ENCODE measurements around the gene TSPAN14.
A peak's percentile ranks its signal among the peaks of the same experiment; 100 is the strongest.
"Not testable (repeated sequence)": the region's sequence is repeated elsewhere in the genome, so short reads cannot be mapped to it uniquely, and the experiment has no call there.

The TSPAN14 gene

DNA sequence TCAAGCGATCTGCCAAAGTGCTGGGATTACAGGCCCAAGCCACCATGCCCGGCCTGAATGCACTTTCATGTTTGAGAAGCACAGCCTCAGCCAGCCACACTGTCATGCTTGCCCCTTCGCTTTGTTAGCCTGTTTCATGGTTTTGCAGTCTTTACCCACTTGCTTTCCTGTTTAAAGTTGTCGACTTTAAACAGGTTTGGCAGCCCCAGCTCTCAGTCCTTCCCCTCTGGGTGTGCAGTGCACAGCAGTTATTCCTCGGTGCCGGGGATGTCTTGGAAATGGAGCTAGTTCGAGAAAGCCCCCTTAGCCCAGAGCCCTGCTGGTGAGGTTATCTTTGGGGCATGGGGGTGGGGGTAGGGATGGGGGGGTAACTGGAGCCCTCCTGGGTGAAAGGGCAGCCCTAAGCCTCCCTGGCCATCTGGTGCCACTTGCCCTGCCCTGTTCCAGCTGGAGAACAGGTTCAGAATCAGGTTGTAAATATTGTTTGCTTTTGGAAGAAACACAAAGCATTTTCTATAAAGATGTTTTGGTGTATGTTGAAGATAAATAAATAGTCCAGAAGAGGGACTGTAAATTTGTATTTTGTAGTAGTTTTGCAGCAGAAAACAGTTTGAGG is 14.8 kb downstream of the TSPAN14 start:
- DNase-seq (ENCODE audit: low read depth): no peak

DNA sequence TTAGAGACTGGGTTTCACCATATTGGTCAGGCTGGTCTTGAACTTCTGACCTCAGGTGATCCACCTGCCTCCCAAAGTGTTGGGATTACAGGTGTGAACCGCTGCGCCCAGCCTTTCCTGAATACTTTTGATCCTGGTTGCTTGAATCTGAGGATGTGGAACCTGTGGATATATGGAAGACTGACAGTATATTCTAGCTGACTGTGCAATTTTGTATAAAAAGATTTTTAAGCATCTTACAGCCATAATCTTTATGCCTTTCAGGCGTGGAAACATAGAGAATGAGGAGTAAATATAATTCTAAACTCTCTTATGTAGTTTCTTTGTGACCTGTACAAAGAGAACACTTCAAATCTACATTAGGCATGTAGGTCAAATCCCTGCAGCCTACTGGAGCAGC is 16.2 kb downstream of the TSPAN14 start:
- DNase-seq (ENCODE audit: low read depth): no peak

DNA sequence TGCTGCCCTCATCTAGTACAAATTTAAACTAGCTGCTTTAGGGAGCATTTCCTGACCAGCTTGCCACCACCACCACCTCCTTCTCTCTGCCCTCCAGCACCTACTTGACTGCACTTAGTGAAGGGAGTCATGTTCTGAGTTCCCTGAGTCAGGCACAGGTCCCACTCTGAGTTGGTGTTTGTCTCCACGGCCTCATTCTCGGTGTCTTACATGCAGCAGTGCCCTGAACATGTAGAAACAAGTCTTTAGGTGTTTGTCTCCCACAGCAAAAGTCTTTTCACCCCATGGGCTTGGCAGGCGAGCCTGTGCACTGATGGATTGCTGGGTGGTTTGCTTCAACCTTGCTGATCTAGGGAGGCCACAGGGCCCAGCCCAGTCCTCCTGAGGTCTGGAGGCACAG is 16.9 kb downstream of the TSPAN14 start:
- DNase-seq (ENCODE audit: low read depth): no peak

DNA sequence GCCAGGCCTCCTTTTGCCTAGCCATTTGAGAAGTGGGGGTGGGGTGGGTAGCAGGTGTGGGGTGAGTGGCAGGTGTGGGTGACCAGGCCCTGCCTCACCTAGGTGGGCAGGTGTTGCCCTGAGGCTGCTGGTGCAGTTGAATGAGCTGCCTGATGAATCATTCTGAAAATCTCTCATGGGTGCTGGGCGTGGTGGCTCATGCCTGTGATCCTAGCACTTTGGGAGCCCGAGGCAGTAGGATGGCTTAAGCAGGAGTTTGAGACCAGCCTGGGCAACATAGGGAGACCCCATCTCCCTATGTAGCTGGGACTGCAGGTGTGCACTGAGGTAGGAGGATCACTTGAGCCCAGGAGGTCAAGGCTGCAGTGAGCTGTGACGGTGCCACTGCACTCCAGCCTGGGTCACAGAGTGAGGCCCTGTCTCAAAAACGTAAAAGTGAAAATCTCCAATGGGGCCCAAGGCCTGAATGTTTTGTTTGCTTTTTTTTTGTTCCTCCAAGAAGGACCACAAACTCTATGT is 17.7 kb downstream of the TSPAN14 start:
- no peak for DNase-seq (ENCODE audit: low read depth)

DNA sequence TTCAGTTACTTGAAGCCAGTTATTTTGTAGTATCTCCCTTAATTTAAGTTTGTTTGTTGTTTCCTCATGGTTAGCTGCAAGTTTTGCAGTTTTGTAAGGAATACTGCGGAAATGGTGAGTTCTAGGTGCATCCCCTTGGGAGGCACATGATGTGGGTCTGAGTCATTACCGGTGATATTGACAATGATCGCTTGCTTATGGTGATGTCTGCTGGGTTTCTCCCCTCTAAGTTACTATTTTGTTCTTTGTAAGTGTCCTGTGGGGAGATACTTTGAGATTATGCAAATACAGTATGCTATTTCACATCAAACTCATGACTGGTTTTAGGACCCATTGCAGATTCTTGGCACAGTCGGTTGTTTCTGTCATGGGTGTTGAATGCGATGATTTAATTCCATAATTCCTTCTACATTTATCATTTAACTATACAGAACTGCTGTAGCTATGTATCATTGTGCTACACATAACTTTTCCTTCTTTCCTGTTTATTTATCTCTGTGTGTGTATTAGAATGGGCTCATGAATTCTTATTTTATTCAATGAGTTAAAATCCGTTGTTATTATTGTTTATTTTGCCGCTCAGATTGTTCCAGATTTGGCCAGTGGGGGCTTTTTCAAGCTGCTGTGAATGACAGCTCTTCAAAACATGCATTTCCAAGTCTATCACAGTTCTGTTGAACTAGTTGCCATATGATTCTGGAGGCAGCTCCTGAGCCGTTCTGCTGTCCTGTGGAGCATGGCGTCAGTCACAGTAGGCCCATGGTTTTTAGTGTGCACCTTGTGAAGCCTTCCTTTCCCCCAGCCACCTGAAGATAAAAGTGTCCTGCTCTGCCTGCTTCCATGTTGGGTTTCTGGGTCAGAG is 18.4 kb downstream of the TSPAN14 start:
- DNase-seq (ENCODE audit: low read depth): peak; percentile 87

DNA sequence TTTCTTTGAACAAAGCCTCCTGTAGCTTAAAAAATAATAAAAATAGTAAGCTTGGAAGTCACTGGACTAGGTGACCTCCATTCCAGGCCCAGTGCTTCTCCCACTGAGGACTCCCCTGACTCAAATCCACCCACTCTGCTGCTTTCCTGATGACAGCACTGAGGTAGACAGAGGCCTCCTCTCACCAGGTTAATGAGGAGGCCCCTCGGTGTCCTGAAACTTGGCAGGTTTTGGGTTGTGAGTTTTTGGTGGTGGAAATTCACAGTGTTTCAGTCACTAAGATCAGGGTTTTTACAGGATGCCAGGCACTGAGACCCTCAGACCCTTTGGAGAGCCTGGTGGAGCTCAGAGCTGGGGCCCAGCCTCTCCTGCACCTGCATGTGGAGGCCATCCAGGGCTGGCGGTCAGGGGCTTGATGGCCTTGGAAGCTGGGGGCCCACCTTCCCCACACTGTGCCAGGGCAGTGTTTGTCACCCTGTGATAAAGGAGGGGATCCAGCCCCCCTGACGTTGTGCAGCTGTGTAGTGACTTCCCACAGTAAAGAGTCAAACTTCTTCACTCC is 19.1 kb downstream of the TSPAN14 start:
- DNase-seq (ENCODE audit: low read depth): no peak

DNA sequence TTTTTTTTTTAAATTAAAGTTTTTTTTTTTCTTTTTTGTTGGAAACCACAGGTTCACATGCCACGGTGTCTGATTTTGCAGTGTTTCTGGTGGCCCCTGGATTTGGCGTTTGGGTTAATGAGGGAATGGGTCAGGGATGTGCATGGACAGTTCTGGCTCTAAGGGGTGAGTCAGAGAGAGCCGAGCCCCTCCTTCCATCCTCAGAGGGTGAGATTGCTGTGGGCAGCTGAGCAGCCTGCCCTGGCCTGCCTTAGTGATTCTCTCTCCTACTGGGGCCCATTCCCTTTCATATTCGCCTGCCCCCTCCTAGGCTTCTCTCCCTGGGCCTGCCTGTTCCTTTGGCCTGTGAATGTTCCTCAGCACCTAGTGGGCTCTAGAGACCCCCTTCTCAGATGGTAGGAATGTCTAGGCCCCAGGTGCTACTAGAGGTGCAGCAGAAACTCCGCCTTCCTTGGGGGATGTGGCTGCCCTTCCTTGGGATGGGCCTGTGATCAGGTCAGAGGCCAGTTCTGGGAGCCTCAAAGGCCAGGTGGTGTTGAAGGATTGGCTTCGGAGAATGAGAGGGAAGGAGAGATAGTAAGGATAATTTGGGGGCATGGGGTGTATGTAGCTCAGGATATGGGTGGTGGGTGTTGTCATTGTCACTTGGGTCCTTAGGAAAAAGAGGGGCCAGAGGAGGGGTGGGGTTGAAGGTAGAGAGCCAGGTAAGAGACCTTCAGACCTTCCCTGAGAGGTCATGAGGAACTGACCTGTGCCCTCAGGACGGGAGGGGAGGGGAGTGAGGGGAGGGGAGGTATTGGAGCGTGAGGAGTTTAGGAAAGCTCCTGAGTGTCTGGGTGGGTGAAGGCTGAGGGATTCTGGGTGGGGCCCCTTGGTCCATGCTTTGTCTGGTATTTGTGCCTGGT is 19.8 kb downstream of the TSPAN14 start:
- no peak for DNase-seq (ENCODE audit: low read depth)

DNA sequence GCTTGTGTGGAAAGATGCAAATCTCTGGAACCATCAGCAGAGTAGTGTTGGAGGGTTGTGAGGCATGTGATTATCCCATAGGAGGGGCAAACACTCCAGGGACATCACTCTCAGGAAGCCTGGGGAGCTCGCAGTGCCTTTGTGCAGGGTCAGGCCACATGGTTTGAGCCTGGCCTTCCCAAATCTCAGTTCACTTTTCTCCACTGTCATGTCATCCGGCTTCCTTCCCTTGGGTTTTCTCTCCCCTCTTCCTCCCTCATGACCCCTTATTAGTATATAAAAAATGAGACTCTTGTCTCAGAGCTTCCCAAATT is 20.4 kb downstream of the TSPAN14 start:
- no peak for DNase-seq (ENCODE audit: low read depth)

DNA sequence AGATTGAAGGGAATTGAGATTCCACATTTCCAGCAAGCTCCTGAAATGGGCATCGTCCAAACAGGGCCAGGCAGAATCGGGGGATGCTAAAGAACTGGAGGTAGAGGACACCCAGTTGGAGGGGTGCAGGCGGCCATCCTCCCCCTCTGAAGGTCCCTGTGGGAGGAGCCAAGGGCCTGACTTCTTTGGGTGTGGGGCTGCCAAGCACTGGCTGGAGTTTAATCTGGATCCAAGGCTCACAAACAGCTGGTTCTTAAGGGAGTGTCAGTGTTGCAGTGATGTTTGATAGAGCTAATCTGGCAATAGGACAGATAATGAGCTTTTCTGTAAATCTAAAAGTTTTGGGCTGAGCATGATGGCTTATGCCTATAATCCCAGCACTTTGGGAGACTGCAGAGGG is 20.8 kb downstream of the TSPAN14 start:
- DNase-seq (ENCODE audit: low read depth): no peak

DNA sequence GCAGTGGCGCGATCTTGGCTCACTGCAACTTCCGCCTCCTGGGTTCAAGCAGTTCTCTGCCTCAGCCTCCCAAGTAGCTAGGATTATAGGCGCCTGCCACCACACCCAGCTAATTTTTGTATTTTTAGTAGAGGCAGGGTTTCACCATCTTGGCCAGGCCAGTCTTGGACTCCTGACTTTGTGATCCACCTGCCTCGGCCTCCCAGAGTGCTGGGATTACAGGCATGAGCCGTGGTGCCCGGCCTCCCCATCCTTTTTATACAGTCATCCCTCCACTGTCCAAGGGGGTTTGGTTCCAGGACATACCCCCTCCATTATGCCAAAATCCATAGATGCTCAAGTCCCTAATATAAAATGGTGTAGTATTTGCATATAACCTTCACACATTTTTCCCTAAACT is 21.5 kb downstream of the TSPAN14 start:
- DNase-seq (ENCODE audit: low read depth): not testable (repeated sequence)

DNA sequence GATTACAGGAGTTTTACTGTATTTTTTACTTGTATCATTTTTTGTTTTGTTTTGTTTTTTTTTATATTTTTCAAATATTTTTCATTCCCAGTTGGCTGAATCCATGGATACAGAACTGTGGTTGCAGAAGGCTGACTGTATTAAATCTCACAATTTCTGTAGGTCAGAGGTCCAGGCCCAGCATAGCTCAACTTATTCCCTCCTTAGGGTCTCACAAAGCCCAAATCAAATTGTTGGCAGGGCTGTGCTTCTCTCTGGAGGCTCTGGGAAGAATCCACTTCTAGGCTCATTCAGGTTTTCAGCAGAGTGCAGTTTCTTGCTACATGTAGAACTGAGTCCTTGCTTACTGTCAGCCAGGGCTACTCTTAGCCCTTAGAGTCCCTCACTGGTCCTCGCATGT is 22.6 kb downstream of the TSPAN14 start:
- DNase-seq (ENCODE audit: low read depth): no peak

DNA sequence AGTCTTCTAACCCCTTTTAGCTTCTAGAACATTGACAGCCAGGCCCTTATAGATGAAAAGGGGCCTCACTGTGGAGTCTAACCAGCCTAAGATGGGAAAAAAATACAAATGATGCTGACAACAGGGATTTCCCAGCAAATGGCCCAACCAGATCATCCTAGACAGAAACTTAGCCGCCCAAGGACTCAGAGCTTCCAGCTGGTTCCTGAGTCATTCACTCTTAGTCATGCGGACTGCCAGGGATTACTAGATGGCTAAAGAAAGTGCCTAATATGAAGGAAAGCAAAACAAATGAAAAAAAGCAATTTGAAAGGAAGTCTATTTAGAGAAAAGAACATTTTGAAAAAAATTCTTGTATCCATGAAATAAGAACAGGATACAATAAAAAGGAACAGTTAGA is 23.7 kb downstream of the TSPAN14 start:
- peak; percentile 69 for DNase-seq (ENCODE audit: low read depth)

DNA sequence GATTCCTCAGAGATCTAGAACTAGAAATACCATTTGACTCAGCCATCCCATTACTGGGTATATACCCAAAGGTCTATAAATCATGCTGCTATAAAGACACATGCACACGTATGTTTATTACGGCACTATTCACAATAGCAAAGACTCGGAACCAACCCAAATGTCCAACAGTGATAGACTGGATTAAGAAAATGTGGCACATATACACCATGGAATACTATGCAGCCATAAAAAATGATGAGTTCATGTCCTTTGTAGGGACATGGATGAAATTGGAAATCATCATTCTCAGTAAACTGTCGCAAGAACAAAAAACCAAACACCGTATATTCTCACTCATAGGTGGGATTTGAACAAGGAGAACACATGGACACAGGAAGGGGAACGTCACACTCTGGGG is 26.3 kb downstream of the TSPAN14 start:
- not testable (repeated sequence) for DNase-seq (ENCODE audit: low read depth)

DNA sequence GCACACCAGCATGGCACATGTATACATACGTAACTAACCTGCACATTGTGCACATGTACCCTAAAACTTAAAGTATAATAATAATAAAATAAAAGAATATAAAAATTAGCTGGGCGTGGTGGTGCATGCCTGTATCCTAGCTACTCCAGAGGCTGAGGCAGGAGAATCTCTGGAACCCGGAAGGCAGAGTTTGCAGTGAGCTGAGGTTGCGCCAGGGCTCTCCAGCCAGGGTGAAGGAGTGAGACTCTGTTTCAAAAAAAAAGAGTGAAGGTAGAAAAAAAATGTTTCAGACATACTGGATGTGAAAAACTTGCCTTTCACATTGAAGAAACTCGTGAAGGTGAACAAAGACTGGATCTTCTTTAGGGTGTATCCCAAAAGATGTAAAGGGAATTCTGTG is 26.7 kb downstream of the TSPAN14 start:
- DNase-seq (ENCODE audit: low read depth): no peak

DNA sequence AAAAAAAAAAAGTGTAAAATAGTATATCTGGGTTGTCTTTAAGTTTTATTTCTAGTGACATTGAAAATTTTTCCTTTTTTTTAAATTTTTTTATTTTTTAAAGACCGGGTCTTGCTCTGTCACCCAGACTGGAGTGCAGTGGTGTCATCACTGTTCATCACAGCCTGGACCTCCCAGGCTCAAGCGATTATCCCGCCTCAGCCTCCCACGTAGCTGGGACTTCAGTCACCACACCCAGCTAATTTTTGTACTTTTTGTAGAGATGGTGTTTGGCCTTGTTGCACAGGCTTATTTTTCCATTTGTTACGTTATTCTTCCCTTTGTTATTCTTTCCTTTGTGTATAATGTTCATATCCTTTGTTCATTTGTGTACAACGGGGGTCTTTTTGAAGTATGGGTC is 30.1 kb downstream of the TSPAN14 start:
- DNase-seq (ENCODE audit: low read depth): no peak

DNA sequence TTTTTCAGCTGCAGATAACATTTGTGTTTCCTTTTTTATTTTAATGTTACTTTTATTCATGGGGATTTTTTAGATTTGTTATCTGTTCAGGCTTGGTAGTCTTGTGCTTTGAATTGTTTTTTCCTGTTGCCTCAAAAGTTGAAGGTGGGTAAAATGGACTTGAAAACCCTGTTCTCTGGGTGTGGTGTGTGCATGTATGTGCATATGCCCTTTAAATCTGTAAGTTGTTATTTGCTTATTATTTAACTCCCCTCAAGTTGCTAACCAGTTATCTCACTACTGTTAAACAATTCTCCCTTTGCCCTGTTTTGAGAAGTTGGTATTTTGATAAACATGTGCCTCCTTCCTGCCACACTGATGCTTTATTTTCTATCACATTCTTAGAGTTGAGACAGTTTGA is 30.6 kb downstream of the TSPAN14 start:
- DNase-seq (ENCODE audit: low read depth): no peak

DNA sequence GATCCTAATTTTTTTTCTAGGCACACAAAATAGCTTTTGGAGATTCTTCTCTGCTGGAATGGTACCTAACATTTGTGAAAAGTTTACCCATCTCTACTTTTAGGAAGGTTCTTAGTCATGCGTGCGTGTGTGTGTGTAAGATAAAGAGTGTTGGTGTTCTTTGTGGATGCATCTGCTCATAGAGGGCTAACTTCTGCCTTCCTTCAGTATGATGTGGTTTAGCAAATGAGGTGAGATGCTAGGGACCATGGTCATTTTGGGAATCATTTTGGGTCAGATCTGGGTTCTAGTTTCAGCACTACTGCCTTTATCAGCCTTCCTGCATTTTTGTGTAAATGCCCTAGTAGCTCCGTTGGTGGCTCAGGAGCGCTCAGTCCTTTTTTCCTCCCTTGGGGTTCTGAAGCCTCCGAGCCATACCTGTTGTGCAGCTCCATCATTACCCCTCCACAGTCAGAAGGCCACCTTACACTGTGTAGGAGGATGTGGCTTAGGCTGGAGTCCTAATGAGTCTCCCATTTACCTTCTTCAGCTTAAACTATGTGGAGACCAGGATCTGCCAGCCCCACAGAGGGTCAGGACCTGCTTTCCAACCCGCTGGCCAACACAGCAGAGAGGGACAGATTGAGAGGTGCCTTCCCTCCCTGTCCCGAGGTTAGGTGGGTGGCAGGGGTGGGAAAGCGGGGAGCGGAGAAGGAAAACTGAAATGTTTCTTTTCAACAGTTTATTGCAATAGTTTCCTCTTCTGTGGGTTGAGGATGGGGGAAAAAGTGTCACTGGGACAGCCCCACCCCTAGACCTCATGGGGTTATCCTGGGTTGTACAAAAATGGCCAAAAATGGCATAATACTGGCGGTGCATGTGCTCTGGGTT is 31.2 kb downstream of the TSPAN14 start:
- DNase-seq (ENCODE audit: low read depth): no peak

DNA sequence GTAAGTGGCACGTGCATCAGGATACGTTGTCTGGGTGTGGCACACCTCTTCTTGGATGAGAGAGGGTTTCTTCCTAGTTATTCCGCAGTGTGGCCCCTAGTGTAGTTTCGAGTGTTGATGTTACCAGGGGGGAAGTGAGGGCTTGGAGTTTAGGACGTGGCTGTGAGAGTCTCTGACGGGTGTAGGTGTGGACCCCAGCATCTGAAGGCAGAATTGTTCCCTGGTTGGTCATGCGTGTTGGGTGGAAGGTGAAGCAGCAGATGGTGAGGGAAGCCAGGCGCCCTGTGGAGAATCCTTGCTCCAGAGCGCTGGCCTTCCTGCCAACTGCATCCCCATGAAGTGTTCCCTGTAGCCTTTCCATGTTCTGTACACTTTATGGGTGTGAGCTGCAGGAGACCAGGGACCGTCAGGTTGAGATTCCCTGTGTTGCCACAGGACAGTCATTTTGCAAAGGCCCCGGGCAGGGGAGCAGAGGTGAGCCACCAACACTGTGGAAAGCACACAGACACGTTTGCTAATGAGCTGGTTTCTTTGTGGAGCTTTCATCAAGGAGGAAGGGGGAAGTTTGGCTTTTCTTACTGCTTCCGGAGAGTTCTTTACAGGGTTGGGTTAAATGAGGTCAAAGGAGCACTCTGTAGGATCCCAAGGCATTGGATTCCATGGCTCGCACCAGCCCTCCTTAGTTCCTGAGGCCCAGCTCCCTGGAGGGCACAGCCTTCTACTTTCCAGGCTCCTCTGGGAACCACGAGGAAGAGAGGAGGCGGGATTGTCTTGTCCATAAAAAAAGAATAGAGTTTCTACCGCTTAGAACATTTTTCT is 32.0 kb downstream of the TSPAN14 start:
- no peak for DNase-seq (ENCODE audit: low read depth)

DNA sequence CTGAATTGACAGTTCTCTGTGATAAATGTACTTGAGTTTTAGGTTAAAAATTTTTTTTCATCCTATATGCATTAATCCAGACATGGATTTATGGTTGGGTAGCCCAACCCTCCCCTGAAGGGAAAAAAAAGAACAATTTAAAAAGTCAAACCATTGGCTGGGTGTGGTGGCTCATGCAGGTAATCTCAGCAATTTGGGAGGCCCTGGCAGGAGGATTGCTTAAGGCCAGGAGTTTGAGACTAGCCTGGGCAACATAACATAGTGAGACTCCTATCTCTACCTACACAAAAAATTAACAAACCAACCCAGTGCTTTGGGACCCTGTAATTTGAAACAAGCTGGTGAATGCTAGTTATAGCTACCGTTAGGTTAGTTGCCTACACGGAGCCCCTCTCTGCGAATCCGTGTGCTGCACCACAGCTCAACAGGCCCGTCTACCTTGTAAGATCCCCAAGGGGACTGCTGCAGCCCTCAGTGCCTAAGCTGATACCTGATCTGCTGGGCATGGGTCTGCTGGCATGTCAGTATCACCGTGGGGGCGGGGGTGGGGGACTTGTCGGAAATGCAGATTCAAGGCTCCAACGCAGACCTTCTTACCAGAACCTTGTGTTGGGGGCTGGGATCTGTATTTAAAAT is 32.8 kb downstream of the TSPAN14 start:
- DNase-seq (ENCODE audit: low read depth): no peak

DNA sequence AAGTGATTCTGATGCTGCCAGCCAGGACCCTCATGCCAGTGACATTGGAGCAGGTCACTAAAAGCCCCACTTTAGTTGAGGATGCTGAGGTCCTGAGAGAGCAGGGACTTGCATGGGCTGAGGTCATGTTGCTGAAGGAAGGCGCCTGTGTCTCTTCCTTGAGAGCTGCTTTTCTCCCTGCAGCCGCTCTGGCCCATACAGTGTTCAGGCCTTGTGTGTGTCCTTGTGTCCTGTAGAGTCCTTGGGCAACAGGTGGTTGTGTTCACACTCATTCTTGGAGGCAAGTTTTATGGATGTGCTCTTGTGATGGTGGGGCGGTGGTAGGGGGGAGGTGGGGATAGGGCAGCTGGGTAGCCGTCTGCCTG is 33.3 kb downstream of the TSPAN14 start:
- no peak for DNase-seq (ENCODE audit: low read depth)

All from HS-5 (cell line).